Measurements from ENCODE around the gene TAS1R2.

TAS1R2 gene

GRCh38 chr1:18880585-18880984 lies 21.1 kb upstream of the TAS1R2 start:
- DNase-seq (ENCODE audit: low spot score), result no peak
- no peak for TF ChIP-seq CTCF (IDR thresholded peaks at IDR 0.05; ENCODE audit: extremely low read depth, insufficient read depth, missing control alignments)
- in situ Hi-C loops (cut with MboI; ENCODE audit: low pct_unique_long_range_greater_than_20kb, low sequenced_read_pairs, unreplicated experiment), result no loop called here

- DNase-seq (ENCODE audit: low spot score), result no peak
- in situ Hi-C loops (cut with MboI; ENCODE audit: low pct_unique_long_range_greater_than_20kb, low sequenced_read_pairs, unreplicated experiment), result no loop called here
- TF ChIP-seq CTCF (IDR thresholded peaks at IDR 0.05; ENCODE audit: extremely low read depth, insufficient read depth, missing control alignments), result no peak
These were observed 20.4 kb upstream of the TAS1R2 start for GRCh38 chr1:18879791-18880309.

- TF ChIP-seq CTCF (IDR thresholded peaks at IDR 0.05; ENCODE audit: extremely low read depth, insufficient read depth, missing control alignments), result no peak
- in situ Hi-C loops (cut with MboI; ENCODE audit: low pct_unique_long_range_greater_than_20kb, low sequenced_read_pairs, unreplicated experiment), result no loop called here
These were observed 19.8 kb upstream of the TAS1R2 start for GRCh38 chr1:18879215-18879790.

GRCh38 chr1:18878538-18879214 lies 19.2 kb upstream of the TAS1R2 start:
- in situ Hi-C loops (cut with MboI; ENCODE audit: low pct_unique_long_range_greater_than_20kb, low sequenced_read_pairs, unreplicated experiment), result no loop called here
- no peak for DNase-seq (ENCODE audit: low spot score)
- no peak for TF ChIP-seq CTCF (IDR thresholded peaks at IDR 0.05; ENCODE audit: extremely low read depth, insufficient read depth, missing control alignments)

More at GRCh38 chr1:18879215-18879790, 19.8 kb upstream of the TAS1R2 start:
- DNase-seq (ENCODE audit: low spot score), result no peak

- in situ Hi-C loops (cut with MboI; ENCODE audit: low pct_unique_long_range_greater_than_20kb, low sequenced_read_pairs, unreplicated experiment), result no loop called here
These were observed 17.8 kb upstream of the TAS1R2 start for GRCh38 chr1:18877282-18877681.

GRCh38 chr1:18876210-18876609 lies 16.8 kb upstream of the TAS1R2 start:
- in situ Hi-C loops (cut with MboI; ENCODE audit: low pct_unique_long_range_greater_than_20kb, low sequenced_read_pairs, unreplicated experiment), result no loop called here
- no peak for DNase-seq (ENCODE audit: low spot score)
- TF ChIP-seq CTCF (IDR thresholded peaks at IDR 0.05; ENCODE audit: extremely low read depth, insufficient read depth, missing control alignments), result no peak

More at GRCh38 chr1:18877282-18877681, 17.8 kb upstream of the TAS1R2 start:
- DNase-seq (ENCODE audit: low spot score), result no peak
- TF ChIP-seq CTCF (IDR thresholded peaks at IDR 0.05; ENCODE audit: extremely low read depth, insufficient read depth, missing control alignments), result no peak
